NCI-H1417 (cell line): ENCODE measurements around the gene OSCP1.
A peak's percentile ranks its signal among the peaks of the same experiment; 100 is the strongest.

Source experiments
- DNase-seq, 3 experiments: peaks; one replicate each; lab custom pipeline; 2025; lab: John Stamatoyannopoulos, UW

Gene OSCP1

DNA sequence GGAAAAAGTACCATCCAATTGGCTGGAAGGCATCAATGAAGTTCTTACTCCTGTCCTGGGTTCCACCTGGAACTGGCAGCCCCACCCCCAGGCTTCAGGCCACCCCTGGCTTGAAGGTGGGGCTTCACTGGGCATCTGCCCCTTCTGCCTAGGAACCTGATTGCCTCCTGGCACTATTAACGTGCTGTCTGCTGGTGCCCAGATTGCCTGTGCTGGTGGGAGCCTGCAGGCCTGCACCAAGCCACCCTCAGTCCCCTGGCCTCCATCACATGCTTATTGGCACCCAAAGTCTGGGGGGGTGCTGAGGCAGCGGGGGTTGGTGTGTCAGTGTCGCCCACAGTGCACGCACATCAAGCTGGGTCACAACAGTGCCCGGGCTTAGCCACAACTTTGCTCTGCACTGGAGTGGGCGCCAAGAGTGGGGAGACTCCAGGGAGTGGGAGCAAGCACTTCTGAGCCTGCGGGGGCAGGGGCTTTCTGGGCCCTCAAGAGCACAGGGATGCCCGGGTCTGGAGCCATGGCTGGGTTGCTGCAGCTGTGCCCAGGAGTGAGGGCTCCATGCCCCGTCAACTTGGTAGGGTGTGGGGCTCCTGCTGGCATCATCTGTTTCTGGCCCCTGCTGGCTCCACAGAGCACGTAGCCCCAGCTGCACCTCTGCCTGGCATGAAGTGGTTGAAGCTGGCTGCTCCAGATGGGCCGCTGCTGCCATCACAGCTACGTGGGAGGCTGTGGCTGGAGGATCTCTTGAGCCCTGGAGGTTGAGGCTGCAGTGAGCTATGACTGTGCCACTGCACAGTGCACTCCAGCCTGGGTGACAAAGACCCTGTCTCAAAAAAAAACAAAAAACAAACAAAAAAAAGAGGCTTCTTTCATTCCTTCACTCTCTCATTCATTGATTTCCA lies 48.4 kb downstream of the OSCP1 start:
- no peak for DNase-seq

GRCh38 chr1:36400825-36401601 lies 49.2 kb downstream of the OSCP1 start:
- no peak for DNase-seq

DNA sequence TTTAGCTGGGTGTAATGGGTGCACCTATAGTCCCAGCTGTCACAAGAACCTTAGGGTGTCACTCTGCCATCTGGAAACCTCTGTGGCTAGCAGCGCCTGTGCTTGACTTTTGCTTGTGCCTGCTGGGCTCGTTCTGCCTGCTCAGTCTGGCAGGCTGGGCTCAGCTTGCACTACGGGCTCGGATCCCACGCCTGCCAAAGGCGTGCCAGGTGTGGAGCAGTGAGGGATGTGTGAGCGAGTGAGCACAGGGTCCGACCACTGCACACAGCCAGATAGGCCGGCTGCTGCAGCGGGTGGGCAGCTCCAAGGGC lies 49.8 kb downstream of the OSCP1 start:
- DNase-seq = no peak

- DNase-seq = no peak
Observed at GRCh38 chr1:36398370-36398977, 51.8 kb downstream of the OSCP1 start.

DNA sequence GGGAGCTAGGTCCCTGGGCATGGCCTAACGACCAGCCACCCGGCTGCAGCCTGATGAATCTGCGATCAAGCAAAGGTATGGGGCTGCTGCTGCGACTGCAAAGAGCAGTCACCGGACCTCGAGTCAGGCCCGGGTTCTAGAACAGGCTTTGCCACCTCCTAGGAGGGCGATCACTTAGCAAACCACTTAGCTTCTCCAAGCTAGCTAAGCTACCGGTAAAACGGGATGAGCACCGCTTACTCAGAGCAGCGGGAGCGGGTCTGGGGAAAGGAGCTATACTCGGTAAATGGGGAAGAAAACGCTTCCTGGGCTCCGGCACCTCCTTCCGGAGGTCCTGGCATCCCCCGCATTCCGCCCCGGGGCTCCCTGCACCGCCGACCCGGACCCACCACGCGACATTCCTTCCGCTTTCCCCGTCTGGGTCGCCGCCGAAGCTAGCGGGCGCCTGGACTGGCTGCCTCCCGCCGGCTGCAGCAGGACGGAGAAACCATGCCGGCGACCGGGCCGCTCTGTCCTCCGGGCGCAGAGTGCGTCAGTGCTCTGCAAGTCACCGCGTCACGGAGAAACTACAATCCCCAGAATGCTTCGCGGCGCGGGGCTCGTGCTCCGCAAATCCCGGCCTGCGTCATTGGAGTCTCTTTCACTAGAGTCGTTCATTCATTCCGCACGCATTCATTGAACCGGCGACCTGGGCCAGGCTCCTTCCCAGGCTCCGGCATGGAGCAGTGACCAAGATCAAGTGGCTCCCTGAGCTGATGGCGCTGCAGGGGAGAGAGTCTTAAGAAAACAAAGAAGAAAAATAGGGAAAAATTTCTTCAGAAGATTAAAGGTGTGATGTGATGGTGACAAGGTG lies 52.6 kb downstream of the OSCP1 start, which contains the start of gene LSM10:
TSS of gene LSM10 (minus strand) at position 531 of the 853 bp plus-strand sequence. CDS start 3,779 bp downstream, outside the sequence.
- DNase-seq = peak; percentile 87 to 93 (median 93)

DNA sequence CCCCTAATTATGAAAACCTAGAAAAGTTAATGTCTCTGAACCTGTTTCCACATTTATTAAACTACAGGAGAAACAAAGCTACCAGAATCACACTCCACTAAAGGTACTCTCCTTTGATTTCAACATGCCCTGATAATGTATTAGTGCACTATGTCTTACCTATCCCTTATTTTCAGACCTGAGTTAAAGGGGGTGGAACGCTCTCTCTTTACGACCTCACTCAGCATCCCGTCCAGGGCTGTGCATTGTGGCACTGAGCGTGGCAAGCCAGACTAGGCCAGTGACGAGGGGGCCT lies 53.2 kb downstream of the OSCP1 start:
- DNase-seq = no peak

- DNase-seq = no peak
Observed at GRCh38 chr1:36396359-36396758, 53.9 kb downstream of the OSCP1 start.

GRCh38 chr1:36393686-36394085 lies 56.6 kb downstream of the OSCP1 start:
- no peak for DNase-seq

- no peak for DNase-seq
Observed at GRCh38 chr1:36392836-36393235, 57.4 kb downstream of the OSCP1 start.

DNA sequence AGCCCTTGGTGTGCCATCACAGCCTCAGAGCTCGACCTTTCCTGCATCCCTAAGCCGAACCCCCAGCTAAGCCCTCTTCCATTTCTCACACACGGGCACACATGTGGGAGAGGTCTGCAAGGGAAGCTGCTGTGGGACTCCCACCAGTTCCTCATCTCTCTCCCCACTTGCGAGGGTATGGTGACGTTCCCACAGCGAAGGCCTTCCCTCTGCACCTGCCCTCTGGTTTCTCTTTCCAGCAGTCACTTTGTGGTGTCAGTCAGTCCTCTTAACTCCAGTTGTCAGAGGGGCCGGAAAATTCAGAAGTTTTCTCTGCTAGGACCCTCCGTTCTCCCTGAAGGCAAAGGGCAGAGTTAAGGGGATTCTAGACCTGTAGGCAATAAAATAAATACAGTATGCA lies 59.0 kb downstream of the OSCP1 start:
- DNase-seq = no peak

GRCh38 chr1:36390411-36390810 lies 59.8 kb downstream of the OSCP1 start:
- DNase-seq = no peak

GRCh38 chr1:36389999-36390398 lies 60.3 kb downstream of the OSCP1 start:
- no peak for DNase-seq

DNA sequence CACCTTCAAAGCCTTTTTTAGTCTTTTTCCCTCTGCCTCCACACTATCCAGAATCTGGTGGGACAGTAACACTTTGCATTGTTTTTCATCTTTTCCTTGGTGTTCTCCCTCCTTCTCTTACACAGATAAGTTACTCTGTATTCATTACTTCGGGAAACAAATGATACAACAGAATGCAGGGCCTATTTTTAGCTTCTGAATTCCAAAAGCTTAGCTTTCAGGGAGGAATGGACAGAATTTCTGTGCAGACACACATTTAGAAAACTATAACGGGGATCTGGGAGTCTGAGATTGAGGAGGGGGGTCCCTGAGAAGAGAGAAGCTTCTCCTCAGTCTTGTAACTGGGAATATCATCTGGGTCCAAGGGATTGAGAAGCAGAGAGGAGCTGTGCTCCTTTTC lies 61.0 kb downstream of the OSCP1 start:
- DNase-seq = no peak

DNA sequence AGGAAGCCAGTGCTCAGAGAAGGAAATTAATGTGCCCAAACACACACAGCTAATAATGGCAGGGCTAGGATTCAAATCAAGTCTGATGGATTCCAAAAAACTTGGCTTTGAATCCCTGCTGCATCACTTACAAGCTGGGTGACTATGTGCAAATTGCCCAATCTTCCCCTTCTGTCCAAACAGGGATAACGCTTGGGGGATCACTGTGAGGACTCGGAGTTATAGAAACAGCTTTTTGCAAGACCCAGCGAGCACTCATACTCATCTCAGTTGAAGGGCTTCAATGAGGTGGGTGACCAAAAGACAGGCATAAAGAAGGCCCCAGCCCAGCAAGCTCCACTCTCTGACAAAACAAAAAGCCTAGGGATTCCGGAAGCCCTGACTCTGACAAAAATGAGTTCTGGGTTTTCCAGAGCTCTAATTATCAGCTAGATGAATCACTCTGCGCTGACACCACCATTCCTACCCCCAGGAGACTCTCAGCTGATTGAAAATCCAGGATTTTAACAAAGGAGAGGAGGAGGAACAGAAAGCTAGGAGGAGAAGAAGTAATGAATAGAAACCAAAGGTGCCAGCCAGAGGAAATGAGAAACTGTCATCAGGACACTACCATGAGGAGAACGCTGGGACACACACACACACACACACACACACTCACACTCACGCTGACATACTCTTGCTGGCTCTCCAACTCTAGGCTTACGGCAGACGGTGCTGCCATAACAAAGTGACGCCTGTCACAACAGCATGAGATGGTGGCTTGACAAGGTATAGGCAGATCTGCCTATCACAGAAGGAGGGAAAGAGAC lies 62.9 kb downstream of the OSCP1 start:
- no peak for DNase-seq

GRCh38 chr1:36386265-36387140 lies 63.7 kb downstream of the OSCP1 start:
- peak; percentile 71 to 84 (median 79) for DNase-seq

- DNase-seq = peak; percentile 97 to 99 (median 98)
Observed at GRCh38 chr1:36385410-36386264, 64.6 kb downstream of the OSCP1 start, which contains the start of gene STK40. Gene STK40 (minus strand): TSS chr1:36385924. CDS start chr1:36361332, 24,592 bp downstream.

- peak; percentile 66 to 84 (median 66) for DNase-seq
Observed at GRCh38 chr1:36384542-36385409, 65.5 kb downstream of the OSCP1 start.

DNA sequence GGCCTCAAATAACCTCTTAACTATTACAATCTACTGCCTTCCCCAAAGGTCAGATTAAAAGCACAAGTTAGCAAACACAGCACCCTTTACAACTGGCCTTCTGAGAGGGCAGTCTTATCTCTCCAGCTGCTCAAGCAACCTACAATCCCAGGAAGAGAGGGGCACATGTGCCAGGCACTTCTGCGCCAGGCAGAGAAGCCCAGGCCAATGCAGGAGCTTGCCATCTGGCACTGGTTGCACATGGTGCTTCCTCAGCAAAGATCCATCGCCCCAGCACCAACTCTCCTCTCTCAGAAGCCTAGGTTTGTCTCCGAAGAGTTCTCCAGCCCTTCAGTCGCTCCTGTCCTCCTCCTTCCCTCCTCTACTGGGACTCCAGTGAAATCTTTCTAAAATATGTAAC lies 67.0 kb downstream of the OSCP1 start:
- no peak for DNase-seq
